ENCODE results near the gene ZNF473. TPM values are rescaled to one million over a fixed set of nuclear protein-coding genes. Genes with fewer than 3 reads are reported as not detected.
A peak's percentile ranks its signal among the peaks of the same experiment; 100 is the strongest.

Gene ZNF473
- total RNA-seq, 2 experiments from 2014 or later, result 16.9 to 23.1 TPM

DNA sequence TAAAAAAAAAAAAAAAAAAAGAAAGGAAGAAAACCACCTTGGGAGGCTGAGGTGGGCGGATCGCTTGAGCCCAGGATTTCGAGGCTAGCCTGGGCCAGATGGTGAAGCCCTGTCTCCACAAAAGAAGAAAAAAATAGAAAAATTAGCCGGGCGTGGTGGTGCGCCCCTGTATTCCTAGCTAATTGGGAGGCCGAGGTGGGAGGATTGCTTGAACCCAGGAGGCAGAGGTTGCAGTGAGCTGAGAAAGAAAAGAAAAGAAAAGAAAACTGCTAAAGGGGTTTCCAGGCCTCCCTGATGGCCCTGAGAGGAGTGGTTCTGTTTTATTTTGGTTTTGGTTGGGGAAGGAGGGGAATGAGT, 723 bp downstream of the ZNF473 start:
- H3K27ac ChIP-seq (ENCODE audit: low read depth, low read length, poor library complexity, severe bottlenecking), result no peak overlapping the region
- ChIA-PET CTCF (ENCODE audit: unreplicated experiment) (no interaction called here), POLR2A (interaction anchor here (0.7 kb wide), 1 partner anchor 9 kb away, joined by 3 read pairs; no protein-coding TSS in a partner anchor)
- H3K36me3 ChIP-seq (ENCODE audit: insufficient read depth, low read length), result peaks cover 33% of the 10 kb centered on the region
- intact Hi-C loops (cut with micrococcal nuclease; ENCODE audit: unreplicated experiment), result no loop called here
- H3K79me2 ChIP-seq (ENCODE audit: insufficient read depth, low read depth, low read length), result peaks cover 45% of the 10 kb centered on the region
- TF ChIP-seq EZH2phosphoT487 (IDR thresholded peaks at IDR 0.05; ENCODE audit: borderline replicate concordance, low read depth, low read length), result no peak
- TF ChIP-seq, protein P1, sequence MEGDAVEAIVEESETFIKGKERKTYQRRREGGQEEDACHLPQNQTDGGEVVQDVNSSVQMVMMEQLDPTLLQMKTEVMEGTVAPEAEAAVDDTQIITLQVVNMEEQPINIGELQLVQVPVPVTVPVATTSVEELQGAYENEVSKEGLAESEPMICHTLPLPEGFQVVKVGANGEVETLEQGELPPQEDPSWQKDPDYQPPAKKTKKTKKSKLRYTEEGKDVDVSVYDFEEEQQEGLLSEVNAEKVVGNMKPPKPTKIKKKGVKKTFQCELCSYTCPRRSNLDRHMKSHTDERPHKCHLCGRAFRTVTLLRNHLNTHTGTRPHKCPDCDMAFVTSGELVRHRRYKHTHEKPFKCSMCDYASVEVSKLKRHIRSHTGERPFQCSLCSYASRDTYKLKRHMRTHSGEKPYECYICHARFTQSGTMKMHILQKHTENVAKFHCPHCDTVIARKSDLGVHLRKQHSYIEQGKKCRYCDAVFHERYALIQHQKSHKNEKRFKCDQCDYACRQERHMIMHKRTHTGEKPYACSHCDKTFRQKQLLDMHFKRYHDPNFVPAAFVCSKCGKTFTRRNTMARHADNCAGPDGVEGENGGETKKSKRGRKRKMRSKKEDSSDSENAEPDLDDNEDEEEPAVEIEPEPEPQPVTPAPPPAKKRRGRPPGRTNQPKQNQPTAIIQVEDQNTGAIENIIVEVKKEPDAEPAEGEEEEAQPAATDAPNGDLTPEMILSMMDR (conservative IDR thresholded peaks at IDR 0.05; ENCODE audit: low read length), result no peak
- peaks cover 8% of the 10 kb centered on the region; the same call in 1 of the 2 replicates for H3K9me3 ChIP-seq (ENCODE audit: low read length)
- peak overlapping the region; percentile 94 for H3K4me3 ChIP-seq (ENCODE audit: low read depth, low read length, poor library complexity, severe bottlenecking)
- DNase-seq (ENCODE audit: low spot score), result no peak
- H3K4me2 ChIP-seq (ENCODE audit: low read length), result peak overlapping the region; percentile 84
- H2AFZ ChIP-seq (ENCODE audit: low read length), result no peak overlapping the region
- no peaks in the 10 kb centered on the region for H3K9me2 ChIP-seq (ENCODE audit: insufficient read depth, low read length)
- peaks cover 26% of the 10 kb centered on the region for H3K4me1 ChIP-seq (ENCODE audit: insufficient read depth, low read length, poor library complexity, severe bottlenecking)
- H4K20me1 ChIP-seq (ENCODE audit: insufficient read depth, low read length), result no peaks in the 10 kb centered on the region
- no TSS peak for BruUV-seq (replicated peaks)

DNA sequence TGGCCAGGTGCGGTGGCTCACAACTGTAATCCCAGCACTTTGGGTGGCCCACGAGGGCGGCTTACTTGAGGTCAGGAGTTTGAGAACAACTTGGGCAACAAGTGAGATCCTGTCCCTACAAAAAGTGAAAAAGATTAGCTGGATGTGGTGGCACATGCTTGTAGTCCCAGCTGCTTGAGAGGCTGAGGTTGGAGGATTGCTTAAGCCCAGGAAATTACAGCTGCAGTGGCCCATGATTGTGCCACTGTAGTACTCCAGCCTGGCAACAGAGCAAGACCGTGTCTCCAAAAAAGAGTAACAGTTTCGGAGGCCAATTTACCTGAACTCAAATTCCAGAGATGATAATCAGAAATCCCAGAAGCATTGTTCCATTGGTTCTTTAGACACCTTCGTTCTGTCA, 4.4 kb downstream of the ZNF473 start:
- no peak overlapping the region for H2AFZ ChIP-seq (ENCODE audit: low read length)
- ChIA-PET POLR2A (no interaction called here), CTCF (ENCODE audit: unreplicated experiment) (no interaction called here)
- peaks cover 70% of the 10 kb centered on the region for H3K36me3 ChIP-seq (ENCODE audit: insufficient read depth, low read length)
- intact Hi-C loops (cut with micrococcal nuclease; ENCODE audit: unreplicated experiment), result no loop called here
- DNase-seq (ENCODE audit: low spot score), result no peak
- H3K4me3 ChIP-seq (ENCODE audit: low read depth, low read length, poor library complexity, severe bottlenecking), result no peak overlapping the region
- H4K20me1 ChIP-seq (ENCODE audit: insufficient read depth, low read length), result no peaks in the 10 kb centered on the region
- H3K9me2 ChIP-seq (ENCODE audit: insufficient read depth, low read length), result no peaks in the 10 kb centered on the region
- peaks cover 17% of the 10 kb centered on the region for H3K4me1 ChIP-seq (ENCODE audit: insufficient read depth, low read length, poor library complexity, severe bottlenecking)
- no TSS peak for BruUV-seq (replicated peaks)
- H3K79me2 ChIP-seq (ENCODE audit: insufficient read depth, low read depth, low read length), result peaks cover 30% of the 10 kb centered on the region
- no peak overlapping the region for H3K27ac ChIP-seq (ENCODE audit: low read depth, low read length, poor library complexity, severe bottlenecking)
- TF ChIP-seq, protein P1 (conservative IDR thresholded peaks at IDR 0.05; ENCODE audit: low read length), result no peak
- no peak for TF ChIP-seq EZH2phosphoT487 (IDR thresholded peaks at IDR 0.05; ENCODE audit: borderline replicate concordance, low read depth, low read length)
- no peak overlapping the region for H3K4me2 ChIP-seq (ENCODE audit: low read length)
- peaks cover 8% of the 10 kb centered on the region; the same call in 1 of the 2 replicates for H3K9me3 ChIP-seq (ENCODE audit: low read length)

DNA sequence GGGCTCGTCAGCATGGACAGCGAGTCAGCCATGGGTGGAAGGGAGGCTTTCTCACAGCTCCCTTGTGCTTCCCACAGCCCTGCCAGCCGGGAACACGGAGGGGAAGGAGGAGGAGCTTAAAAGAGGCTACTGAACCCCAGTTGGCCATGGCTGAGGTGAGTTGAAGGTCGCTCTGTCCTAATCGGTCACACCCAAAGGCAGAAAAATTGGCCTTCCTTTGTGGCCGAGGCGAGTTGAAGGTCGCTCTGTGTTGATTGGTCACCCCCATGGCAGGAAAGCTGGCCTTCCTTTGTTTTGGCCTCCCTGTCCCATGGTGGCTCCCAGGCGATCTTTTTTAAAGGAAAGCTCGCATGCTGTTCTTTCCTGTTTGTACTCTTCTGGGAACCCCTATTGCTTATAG, 5.1 kb downstream of the ZNF473 start:
- intact Hi-C loops (cut with micrococcal nuclease; ENCODE audit: unreplicated experiment), result no loop called here
- Histone ChIP-seq H3K4me3 (ENCODE audit: low read depth, low read length, poor library complexity, severe bottlenecking) (no peak overlapping the region), H4K20me1 (ENCODE audit: insufficient read depth, low read length) (no peaks in the 10 kb centered on the region), H3K9me2 (ENCODE audit: insufficient read depth, low read length) (no peaks in the 10 kb centered on the region), H3K36me3 (ENCODE audit: insufficient read depth, low read length) (peaks cover 78% of the 10 kb centered on the region), H2AFZ (ENCODE audit: low read length) (no peak overlapping the region), H3K79me2 (ENCODE audit: insufficient read depth, low read depth, low read length) (peaks cover 29% of the 10 kb centered on the region), H3K4me2 (ENCODE audit: low read length) (no peak overlapping the region), H3K4me1 (ENCODE audit: insufficient read depth, low read length, poor library complexity, severe bottlenecking) (peaks cover 16% of the 10 kb centered on the region), H3K27ac (ENCODE audit: low read depth, low read length, poor library complexity, severe bottlenecking) (no peak overlapping the region), H3K9me3 (ENCODE audit: low read length) (peaks cover 8% of the 10 kb centered on the region; the same call in 1 of the 2 replicates)
- TF ChIP-seq, protein P1 (conservative IDR thresholded peaks at IDR 0.05; ENCODE audit: low read length), result no peak
- no peak for TF ChIP-seq EZH2phosphoT487 (IDR thresholded peaks at IDR 0.05; ENCODE audit: borderline replicate concordance, low read depth, low read length)
- ChIA-PET CTCF (ENCODE audit: unreplicated experiment) (no interaction called here), POLR2A (no interaction called here)
- no peak for DNase-seq (ENCODE audit: low spot score)
- BruUV-seq (replicated peaks), result no TSS peak
